Cortex of kidney (tissue), 1 donor: ENCODE measurements around the gene CATSPER1.

Experiments used
- DNase-seq: peaks from one replicate; lab custom pipeline; 2025; lab: John Stamatoyannopoulos, UW

The CATSPER1 gene

GRCh38 chr11:66026017-66026529 lies at the start of gene CATSPER1:
Gene CATSPER1 (minus strand): TSS chr11:66026479. CDS start chr11:66026379, 100 bp downstream.
- no peak for DNase-seq

- DNase-seq = no peak
These were observed 49.0 kb upstream of the CATSPER1 start for GRCh38 chr11:66075273-66075672.

GRCh38 chr11:66073669-66074068 lies 47.4 kb upstream of the CATSPER1 start:
- no peak for DNase-seq

- DNase-seq = no peak
These were observed 46.2 kb upstream of the CATSPER1 start for GRCh38 chr11:66072518-66072917.

- DNase-seq = no peak
These were observed 45.8 kb upstream of the CATSPER1 start for GRCh38 chr11:66072081-66072480.

- no peak for DNase-seq
These were observed 45.1 kb upstream of the CATSPER1 start for GRCh38 chr11:66071381-66071801.

- DNase-seq = no peak
These were observed 44.5 kb upstream of the CATSPER1 start for GRCh38 chr11:66070604-66071380.

- no peak for DNase-seq
These were observed 43.7 kb upstream of the CATSPER1 start, which contains the start of gene PACS1 for GRCh38 chr11:66069715-66070603. Gene PACS1 (plus strand): TSS chr11:66070272. CDS start chr11:66070487, 215 bp downstream.

- no peak for DNase-seq
These were observed 42.8 kb upstream of the CATSPER1 start for GRCh38 chr11:66068923-66069714.

- DNase-seq = no peak
These were observed 42.0 kb upstream of the CATSPER1 start for GRCh38 chr11:66068154-66068821.

- no peak for DNase-seq
These were observed 41.4 kb upstream of the CATSPER1 start for GRCh38 chr11:66067640-66068039.

GRCh38 chr11:66066751-66067150 lies 40.5 kb upstream of the CATSPER1 start:
- DNase-seq = no peak

GRCh38 chr11:66064571-66064970 lies 38.3 kb upstream of the CATSPER1 start:
- no peak for DNase-seq

- no peak for DNase-seq
These were observed 37.6 kb upstream of the CATSPER1 start for GRCh38 chr11:66063900-66064299.

- no peak for DNase-seq
These were observed 36.1 kb upstream of the CATSPER1 start for GRCh38 chr11:66062408-66062807.

GRCh38 chr11:66061268-66061667 lies 35.0 kb upstream of the CATSPER1 start:
- DNase-seq = no peak

- no peak for DNase-seq
These were observed 33.8 kb upstream of the CATSPER1 start for GRCh38 chr11:66059966-66060680.

GRCh38 chr11:66056501-66056900 lies 30.2 kb upstream of the CATSPER1 start:
- no peak for DNase-seq

- DNase-seq = no peak
These were observed 28.7 kb upstream of the CATSPER1 start for GRCh38 chr11:66055021-66055420.

- no peak for DNase-seq
These were observed 26.3 kb upstream of the CATSPER1 start for GRCh38 chr11:66052664-66052982.
